ENCODE data around the gene OR8G5. TPM values are rescaled to one million over a fixed set of nuclear protein-coding genes. Genes with fewer than 3 reads are reported as not detected.

The OR8G5 gene
- total and polyA plus RNA-seq, 2 experiments from 2014 or later: not detected

DNA sequence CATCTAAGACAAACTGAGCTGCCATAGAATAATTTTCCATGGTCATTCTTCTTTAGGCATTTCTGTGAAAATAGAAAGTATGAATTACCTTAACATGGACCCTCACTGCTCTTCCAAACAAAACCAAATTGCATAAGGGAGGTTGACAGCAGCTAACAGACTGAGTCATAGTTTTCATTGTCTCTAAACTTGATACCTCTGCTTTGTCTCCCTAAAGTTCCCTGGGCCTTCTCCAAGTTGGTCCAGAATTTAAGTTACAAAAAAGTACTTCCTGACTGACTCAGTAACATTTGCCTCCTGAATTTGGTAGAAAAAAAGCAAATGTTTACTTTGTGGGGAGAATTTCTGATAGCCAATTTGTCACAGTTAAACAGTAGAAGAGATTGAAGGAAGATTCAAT, 54.5 kb downstream of the OR8G5 start:
- Histone ChIP-seq H4K20me1 (replicated peaks; ENCODE audit: insufficient read depth) (no peaks in the 10 kb centered on the region), H3F3A (replicated peaks; ENCODE audit: low read depth) (no peaks in the 10 kb centered on the region), H3K79me2 (replicated peaks; ENCODE audit: insufficient read depth) (no peaks in the 10 kb centered on the region), H3K36me3 (ENCODE audit: insufficient read depth) (no peaks in the 10 kb centered on the region), H2AFZ (no peak overlapping the region), H3K4me3 (no peak overlapping the region), H3K27me3 (ENCODE audit: insufficient read depth) (no peaks in the 10 kb centered on the region), H3K27ac (ENCODE audit: low read depth) (no peak overlapping the region), H3K4me2 (no peak overlapping the region), H3K4me1 (ENCODE audit: insufficient read depth) (no peaks in the 10 kb centered on the region), H3K9me2 (ENCODE audit: insufficient read depth) (peaks cover 13% of the 10 kb centered on the region; the same call in 1 of the 2 replicates)
- no peaks in the 10 kb centered on the region for H3K9me3 Mint-ChIP-seq
- no peak for TF ChIP-seq STAT1 (IDR thresholded peaks at IDR 0.05; ENCODE audit: unreplicated experiment)
- TF ChIP-seq, protein P1, sequence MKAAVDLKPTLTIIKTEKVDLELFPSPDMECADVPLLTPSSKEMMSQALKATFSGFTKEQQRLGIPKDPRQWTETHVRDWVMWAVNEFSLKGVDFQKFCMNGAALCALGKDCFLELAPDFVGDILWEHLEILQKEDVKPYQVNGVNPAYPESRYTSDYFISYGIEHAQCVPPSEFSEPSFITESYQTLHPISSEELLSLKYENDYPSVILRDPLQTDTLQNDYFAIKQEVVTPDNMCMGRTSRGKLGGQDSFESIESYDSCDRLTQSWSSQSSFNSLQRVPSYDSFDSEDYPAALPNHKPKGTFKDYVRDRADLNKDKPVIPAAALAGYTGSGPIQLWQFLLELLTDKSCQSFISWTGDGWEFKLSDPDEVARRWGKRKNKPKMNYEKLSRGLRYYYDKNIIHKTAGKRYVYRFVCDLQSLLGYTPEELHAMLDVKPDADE (IDR thresholded peaks at IDR 0.05): no peak
- TF ChIP-seq ZNF331 (CRISPR knock-in tag; IDR thresholded peaks at IDR 0.05; ENCODE audit: low read depth): no peak
- no peak for TF ChIP-seq POLR2AphosphoS5 (IDR thresholded peaks at IDR 0.05; ENCODE audit: low read depth)
- no peak for TF ChIP-seq EZH2 (IDR thresholded peaks at IDR 0.05; ENCODE audit: low read depth, unreplicated experiment)
- TF ChIP-seq, protein P2, sequence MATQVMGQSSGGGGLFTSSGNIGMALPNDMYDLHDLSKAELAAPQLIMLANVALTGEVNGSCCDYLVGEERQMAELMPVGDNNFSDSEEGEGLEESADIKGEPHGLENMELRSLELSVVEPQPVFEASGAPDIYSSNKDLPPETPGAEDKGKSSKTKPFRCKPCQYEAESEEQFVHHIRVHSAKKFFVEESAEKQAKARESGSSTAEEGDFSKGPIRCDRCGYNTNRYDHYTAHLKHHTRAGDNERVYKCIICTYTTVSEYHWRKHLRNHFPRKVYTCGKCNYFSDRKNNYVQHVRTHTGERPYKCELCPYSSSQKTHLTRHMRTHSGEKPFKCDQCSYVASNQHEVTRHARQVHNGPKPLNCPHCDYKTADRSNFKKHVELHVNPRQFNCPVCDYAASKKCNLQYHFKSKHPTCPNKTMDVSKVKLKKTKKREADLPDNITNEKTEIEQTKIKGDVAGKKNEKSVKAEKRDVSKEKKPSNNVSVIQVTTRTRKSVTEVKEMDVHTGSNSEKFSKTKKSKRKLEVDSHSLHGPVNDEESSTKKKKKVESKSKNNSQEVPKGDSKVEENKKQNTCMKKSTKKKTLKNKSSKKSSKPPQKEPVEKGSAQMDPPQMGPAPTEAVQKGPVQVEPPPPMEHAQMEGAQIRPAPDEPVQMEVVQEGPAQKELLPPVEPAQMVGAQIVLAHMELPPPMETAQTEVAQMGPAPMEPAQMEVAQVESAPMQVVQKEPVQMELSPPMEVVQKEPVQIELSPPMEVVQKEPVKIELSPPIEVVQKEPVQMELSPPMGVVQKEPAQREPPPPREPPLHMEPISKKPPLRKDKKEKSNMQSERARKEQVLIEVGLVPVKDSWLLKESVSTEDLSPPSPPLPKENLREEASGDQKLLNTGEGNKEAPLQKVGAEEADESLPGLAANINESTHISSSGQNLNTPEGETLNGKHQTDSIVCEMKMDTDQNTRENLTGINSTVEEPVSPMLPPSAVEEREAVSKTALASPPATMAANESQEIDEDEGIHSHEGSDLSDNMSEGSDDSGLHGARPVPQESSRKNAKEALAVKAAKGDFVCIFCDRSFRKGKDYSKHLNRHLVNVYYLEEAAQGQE (IDR thresholded peaks at IDR 0.05; ENCODE audit: unreplicated experiment): no peak
- TF ChIP-seq, protein P3, sequence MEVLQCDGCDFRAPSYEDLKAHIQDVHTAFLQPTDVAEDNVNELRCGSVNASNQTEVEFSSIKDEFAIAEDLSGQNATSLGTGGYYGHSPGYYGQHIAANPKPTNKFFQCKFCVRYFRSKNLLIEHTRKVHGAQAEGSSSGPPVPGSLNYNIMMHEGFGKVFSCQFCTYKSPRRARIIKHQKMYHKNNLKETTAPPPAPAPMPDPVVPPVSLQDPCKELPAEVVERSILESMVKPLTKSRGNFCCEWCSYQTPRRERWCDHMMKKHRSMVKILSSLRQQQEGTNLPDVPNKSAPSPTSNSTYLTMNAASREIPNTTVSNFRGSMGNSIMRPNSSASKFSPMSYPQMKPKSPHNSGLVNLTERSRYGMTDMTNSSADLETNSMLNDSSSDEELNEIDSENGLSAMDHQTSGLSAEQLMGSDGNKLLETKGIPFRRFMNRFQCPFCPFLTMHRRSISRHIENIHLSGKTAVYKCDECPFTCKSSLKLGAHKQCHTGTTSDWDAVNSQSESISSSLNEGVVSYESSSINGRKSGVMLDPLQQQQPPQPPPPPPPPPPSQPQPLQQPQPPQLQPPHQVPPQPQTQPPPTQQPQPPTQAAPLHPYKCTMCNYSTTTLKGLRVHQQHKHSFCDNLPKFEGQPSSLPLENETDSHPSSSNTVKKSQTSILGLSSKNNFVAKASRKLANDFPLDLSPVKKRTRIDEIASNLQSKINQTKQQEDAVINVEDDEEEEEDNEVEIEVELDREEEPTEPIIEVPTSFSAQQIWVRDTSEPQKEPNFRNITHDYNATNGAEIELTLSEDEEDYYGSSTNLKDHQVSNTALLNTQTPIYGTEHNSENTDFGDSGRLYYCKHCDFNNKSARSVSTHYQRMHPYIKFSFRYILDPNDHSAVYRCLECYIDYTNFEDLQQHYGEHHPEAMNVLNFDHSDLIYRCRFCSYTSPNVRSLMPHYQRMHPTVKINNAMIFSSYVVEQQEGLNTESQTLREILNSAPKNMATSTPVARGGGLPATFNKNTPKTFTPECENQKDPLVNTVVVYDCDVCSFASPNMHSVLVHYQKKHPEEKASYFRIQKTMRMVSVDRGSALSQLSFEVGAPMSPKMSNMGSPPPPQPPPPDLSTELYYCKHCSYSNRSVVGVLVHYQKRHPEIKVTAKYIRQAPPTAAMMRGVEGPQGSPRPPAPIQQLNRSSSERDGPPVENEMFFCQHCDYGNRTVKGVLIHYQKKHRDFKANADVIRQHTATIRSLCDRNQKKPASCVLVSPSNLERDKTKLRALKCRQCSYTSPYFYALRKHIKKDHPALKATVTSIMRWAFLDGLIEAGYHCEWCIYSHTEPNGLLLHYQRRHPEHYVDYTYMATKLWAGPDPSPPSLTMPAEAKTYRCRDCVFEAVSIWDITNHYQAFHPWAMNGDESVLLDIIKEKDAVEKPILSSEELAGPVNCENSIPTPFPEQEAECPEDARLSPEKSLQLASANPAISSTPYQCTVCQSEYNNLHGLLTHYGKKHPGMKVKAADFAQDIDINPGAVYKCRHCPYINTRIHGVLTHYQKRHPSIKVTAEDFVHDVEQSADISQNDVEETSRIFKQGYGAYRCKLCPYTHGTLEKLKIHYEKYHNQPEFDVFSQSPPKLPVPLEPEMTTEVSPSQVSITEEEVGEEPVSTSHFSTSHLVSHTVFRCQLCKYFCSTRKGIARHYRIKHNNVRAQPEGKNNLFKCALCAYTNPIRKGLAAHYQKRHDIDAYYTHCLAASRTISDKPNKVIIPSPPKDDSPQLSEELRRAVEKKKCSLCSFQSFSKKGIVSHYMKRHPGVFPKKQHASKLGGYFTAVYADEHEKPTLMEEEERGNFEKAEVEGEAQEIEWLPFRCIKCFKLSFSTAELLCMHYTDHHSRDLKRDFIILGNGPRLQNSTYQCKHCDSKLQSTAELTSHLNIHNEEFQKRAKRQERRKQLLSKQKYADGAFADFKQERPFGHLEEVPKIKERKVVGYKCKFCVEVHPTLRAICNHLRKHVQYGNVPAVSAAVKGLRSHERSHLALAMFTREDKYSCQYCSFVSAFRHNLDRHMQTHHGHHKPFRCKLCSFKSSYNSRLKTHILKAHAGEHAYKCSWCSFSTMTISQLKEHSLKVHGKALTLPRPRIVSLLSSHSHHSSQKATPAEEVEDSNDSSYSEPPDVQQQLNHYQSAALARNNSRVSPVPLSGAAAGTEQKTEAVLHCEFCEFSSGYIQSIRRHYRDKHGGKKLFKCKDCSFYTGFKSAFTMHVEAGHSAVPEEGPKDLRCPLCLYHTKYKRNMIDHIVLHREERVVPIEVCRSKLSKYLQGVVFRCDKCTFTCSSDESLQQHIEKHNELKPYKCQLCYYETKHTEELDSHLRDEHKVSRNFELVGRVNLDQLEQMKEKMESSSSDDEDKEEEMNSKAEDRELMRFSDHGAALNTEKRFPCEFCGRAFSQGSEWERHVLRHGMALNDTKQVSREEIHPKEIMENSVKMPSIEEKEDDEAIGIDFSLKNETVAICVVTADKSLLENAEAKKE (CRISPR knock-in tag; IDR thresholded peaks at IDR 0.05): no peak
- TF ChIP-seq, protein P4, sequence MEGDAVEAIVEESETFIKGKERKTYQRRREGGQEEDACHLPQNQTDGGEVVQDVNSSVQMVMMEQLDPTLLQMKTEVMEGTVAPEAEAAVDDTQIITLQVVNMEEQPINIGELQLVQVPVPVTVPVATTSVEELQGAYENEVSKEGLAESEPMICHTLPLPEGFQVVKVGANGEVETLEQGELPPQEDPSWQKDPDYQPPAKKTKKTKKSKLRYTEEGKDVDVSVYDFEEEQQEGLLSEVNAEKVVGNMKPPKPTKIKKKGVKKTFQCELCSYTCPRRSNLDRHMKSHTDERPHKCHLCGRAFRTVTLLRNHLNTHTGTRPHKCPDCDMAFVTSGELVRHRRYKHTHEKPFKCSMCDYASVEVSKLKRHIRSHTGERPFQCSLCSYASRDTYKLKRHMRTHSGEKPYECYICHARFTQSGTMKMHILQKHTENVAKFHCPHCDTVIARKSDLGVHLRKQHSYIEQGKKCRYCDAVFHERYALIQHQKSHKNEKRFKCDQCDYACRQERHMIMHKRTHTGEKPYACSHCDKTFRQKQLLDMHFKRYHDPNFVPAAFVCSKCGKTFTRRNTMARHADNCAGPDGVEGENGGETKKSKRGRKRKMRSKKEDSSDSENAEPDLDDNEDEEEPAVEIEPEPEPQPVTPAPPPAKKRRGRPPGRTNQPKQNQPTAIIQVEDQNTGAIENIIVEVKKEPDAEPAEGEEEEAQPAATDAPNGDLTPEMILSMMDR (conservative IDR thresholded peaks at IDR 0.05; ENCODE audit: low read depth in 2 of 2): no peak
- TF ChIP-seq CREB1 (CRISPR knock-in tag; IDR thresholded peaks at IDR 0.05; ENCODE audit: low read depth): no peak
- TF ChIP-seq EZH2phosphoT487 (IDR thresholded peaks at IDR 0.05; ENCODE audit: unreplicated experiment): no peak
- no peak for TF ChIP-seq ZNF114 (CRISPR knock-in tag; IDR thresholded peaks at IDR 0.05)
- TF ChIP-seq JUNB (IDR thresholded peaks at IDR 0.05; ENCODE audit: unreplicated experiment): no peak
- no peak for TF ChIP-seq NANOG (IDR thresholded peaks at IDR 0.05; ENCODE audit: borderline replicate concordance)
- no peaks in the 10 kb centered on the region for H3K36me3 Mint-ChIP-seq (ENCODE audit: low read depth)
- DNase-seq (ENCODE audit: low spot score) (no peak), ATAC-seq (no peak)
- H3K4me1 Mint-ChIP-seq: no peaks in the 10 kb centered on the region
- H3K4me3 Mint-ChIP-seq: no peak overlapping the region
- H3K27me3 Mint-ChIP-seq (ENCODE audit: insufficient read depth, low read depth, poor library complexity): no peaks in the 10 kb centered on the region
- H3K27ac Mint-ChIP-seq: no peak overlapping the region
